Colonic mucosa (tissue), 4 donors: ENCODE data around the gene STEAP2. TPM values are rescaled to one million over a fixed set of nuclear protein-coding genes. Genes with fewer than 3 reads are reported as not detected.
"Not testable (repeated sequence)": the region's sequence is repeated elsewhere in the genome, so short reads cannot be mapped to it uniquely, and the experiment has no call there.

ENCODE experiments used
- DNase-seq: peaks from one replicate; pipeline ENCODE4 v3.0.0-alpha.2; 2020
- H3K27ac ChIP-seq: fragments of 200-600 bp; one replicate; pipeline ENCODE4 v1.8.0; 2021
- H3K27me3 ChIP-seq: fragments of 200-600 bp; one replicate; pipeline ENCODE4 v1.8.0; 2021
- H3K36me3 ChIP-seq: fragments of 200-600 bp; one replicate; pipeline ENCODE4 v1.8.0; 2021
- H3K4me1 ChIP-seq: fragments of 200-600 bp; one replicate; pipeline ENCODE4 v1.8.0; 2021; ENCODE audit warnings: mild to moderate bottlenecking
- H3K4me3 ChIP-seq: fragments of 200-600 bp; one replicate; pipeline ENCODE4 v1.8.0; 2021
- H3K9ac ChIP-seq, 2 donors: one replicate each; pipeline ENCODE4 v1.7.0; 2013; ENCODE audit warnings: control low read depth in 2 of 2, low read depth in 2 of 2, low read length in 2 of 2
- H3K9me3 ChIP-seq: fragments of 200-600 bp; one replicate; pipeline ENCODE4 v1.8.0; 2021
- CTCF ChIP-seq: fragments of 200-600 bp; IDR thresholded peaks from one replicate; pipeline ENCODE4 v1.8.0; 2022; ENCODE audit warnings: antibody characterized with exemption, mild to moderate bottlenecking
- intact Hi-C: fragments of 100-400 bp; cut with DNase I; formaldehyde crosslinking; loops from one replicate; pipeline ENCODE4 v1.14.1; 2022
- total RNA-seq, 2 donors: library from RNA; stranded (reverse); fragmentation: NEBNext Ultra II Directional in 1 of 2; extraction: Animal tissue kit (Norgen Biotek cat#: 25700) in 1 of 2; gene quantifications; one replicate each; pipeline ENCODE4 v1.2.1, GENCODE V29; 2021
- donor health status: healthy.
- donor health status: DM: no; HTN: no; CAD: no.
- donor health status: DM: no; HTN: no; CAD: no.

Gene STEAP2
- total RNA-seq, 2 donors from 2014 or later = 19.7 to 27.3 TPM

GRCh38 chr7:90181485-90181884 lies 30.1 kb upstream of the STEAP2 start:
- Histone ChIP-seq H3K9ac (no peak overlapping the region), H3K9me3 (no peaks in the 10 kb centered on the region), H3K36me3 (no peaks in the 10 kb centered on the region), H3K4me1 (no peaks in the 10 kb centered on the region), H3K27me3 (no peaks in the 10 kb centered on the region), H3K4me3 (no peak overlapping the region), H3K27ac (no peak overlapping the region)
- intact Hi-C loops = no loop called here
- no peak for TF ChIP-seq CTCF
- DNase-seq = no peak

- H3K4me3 ChIP-seq, H3K36me3 ChIP-seq, H3K4me1 ChIP-seq, intact Hi-C loops, H3K9ac ChIP-seq, H3K9me3 ChIP-seq, DNase-seq, H3K27me3 ChIP-seq, H3K27ac ChIP-seq: not testable (repeated sequence)
Observed at GRCh38 chr7:90186290-90186689, 25.2 kb upstream of the STEAP2 start.

- H3K36me3 ChIP-seq = no peaks in the 10 kb centered on the region
- intact Hi-C loops = no loop called here
- H3K4me1 ChIP-seq = no peaks in the 10 kb centered on the region
- no peaks in the 10 kb centered on the region for H3K27me3 ChIP-seq
- H3K27ac ChIP-seq = peak overlapping the region; percentile 54
- H3K4me3 ChIP-seq = no peak overlapping the region
- TF ChIP-seq CTCF = no peak
- DNase-seq = no peak
- no peak overlapping the region for H3K9ac ChIP-seq
- H3K9me3 ChIP-seq = no peaks in the 10 kb centered on the region
Observed at GRCh38 chr7:90187507-90188050, 24.0 kb upstream of the STEAP2 start.

- H3K9me3 ChIP-seq = no peaks in the 10 kb centered on the region
- H3K27me3 ChIP-seq = no peaks in the 10 kb centered on the region
- intact Hi-C loops = no loop called here
- TF ChIP-seq CTCF = no peak
- no peaks in the 10 kb centered on the region for H3K4me1 ChIP-seq
- H3K27ac ChIP-seq = peak overlapping the region; percentile 54
- peak; percentile 77 for DNase-seq
- peak overlapping the region in 1 of 2 donors; percentile 34 for H3K9ac ChIP-seq
- no peaks in the 10 kb centered on the region for H3K36me3 ChIP-seq
- no peak overlapping the region for H3K4me3 ChIP-seq
Observed at GRCh38 chr7:90188281-90188680, 23.3 kb upstream of the STEAP2 start.

- no peak overlapping the region for H3K9ac ChIP-seq
- DNase-seq = no peak
- intact Hi-C loops = no loop called here
- no peak overlapping the region for H3K27ac ChIP-seq
- H3K4me1 ChIP-seq = no peaks in the 10 kb centered on the region
- no peak for TF ChIP-seq CTCF
- H3K9me3 ChIP-seq = no peaks in the 10 kb centered on the region
- no peaks in the 10 kb centered on the region for H3K36me3 ChIP-seq
- H3K27me3 ChIP-seq = no peaks in the 10 kb centered on the region
- no peak overlapping the region for H3K4me3 ChIP-seq
Observed at GRCh38 chr7:90190995-90191394, 20.5 kb upstream of the STEAP2 start.

GRCh38 chr7:90191648-90192047 lies 19.9 kb upstream of the STEAP2 start:
- Histone ChIP-seq H3K27me3 (no peaks in the 10 kb centered on the region), H3K4me3 (no peak overlapping the region), H3K27ac (no peak overlapping the region), H3K9me3 (no peaks in the 10 kb centered on the region), H3K4me1 (no peaks in the 10 kb centered on the region), H3K36me3 (no peaks in the 10 kb centered on the region), H3K9ac (no peak overlapping the region)
- intact Hi-C loops = no loop called here
- no peak for TF ChIP-seq CTCF
- DNase-seq = no peak
